Sigmoid colon (tissue), 7 donors: Measurements from ENCODE around the gene MARCHF9. TPM values are rescaled to one million over a fixed set of nuclear protein-coding genes. Genes with fewer than 3 reads are reported as not detected.

Source experiments
- DNase-seq: peaks from one replicate; pipeline ENCODE4 v3.0.0-alpha.2; 2019
- H3K27ac ChIP-seq, 4 donors: fragments of 200-600 bp; sonication (generic); one replicate each; pipeline ENCODE4 v1.5.1; 2016 to 2019; ENCODE audit warnings: mild to moderate bottlenecking in 1 of 4
- H3K27me3 ChIP-seq, 3 donors: fragments of 200-600 bp; sonication (generic); one replicate each; pipeline ENCODE4 v1.5.1; 2019; ENCODE audit warnings: mild to moderate bottlenecking in 1 of 3
- H3K36me3 ChIP-seq, 4 donors: fragments of 200-600 bp; sonication (generic); one replicate each; pipeline ENCODE4 v1.5.1; 2016 to 2019
- H3K4me1 ChIP-seq, 4 donors: fragments of 200-600 bp; sonication (generic); one replicate each; pipeline ENCODE4 v1.5.1; 2017 to 2019
- H3K4me3 ChIP-seq, 4 donors: fragments of 200-600 bp; sonication (generic); one replicate each; pipeline ENCODE4 v1.5.1; 2017 to 2019; ENCODE audit warnings: mild to moderate bottlenecking in 2 of 4, moderate library complexity in 1 of 4
- H3K9me3 ChIP-seq, 4 donors: fragments of 200-600 bp in 3 of 4; sonication (generic) in 3 of 4; one replicate each; pipeline versions ENCODE4 v1.5.1 to v1.6.1; 2013 to 2019
- CTCF ChIP-seq, 4 experiments: fragments of 450-650 bp in 3 of 4; fragments of 200-600 bp in 1 of 4; IDR thresholded peaks; one replicate each; pipeline ENCODE4 v1.5.1; 2016 to 2019; ENCODE audit warnings: antibody characterized with exemption in 4 of 4, mild to moderate bottlenecking in 3 of 4, moderate library complexity in 2 of 4
- EP300 ChIP-seq, 4 donors: sonication (generic); formaldehyde crosslinking; IDR thresholded peaks; one replicate each; pipeline ENCODE4 v1.6.1; 2017; ENCODE audit warnings: antibody characterized with exemption in 4 of 4
- POLR2A ChIP-seq, 2 donors: fragments of 450-650 bp; IDR thresholded peaks; one replicate each; pipeline ENCODE4 v1.6.1; 2016; ENCODE audit warnings: antibody characterized with exemption in 2 of 2, mild to moderate bottlenecking in 2 of 2, moderate library complexity in 2 of 2
- POLR2AphosphoS5 ChIP-seq, 4 donors: sonication (generic); formaldehyde crosslinking; IDR thresholded peaks; one replicate each; pipeline ENCODE4 v1.6.1; 2017; ENCODE audit warnings: antibody characterized with exemption in 4 of 4
- WGBS, 2 donors: extraction: QIAGEN DNeasy Blood & Tissue Kit; methylation state at CpG; one replicate each; pipeline ENCODE4 v1.1.7; 2013; 5-methylcytosine and 5-hydroxymethylcytosine counted together
- intact Hi-C: fragments of 100-400 bp; cut with DNase I; formaldehyde crosslinking; loops from one replicate; pipeline ENCODE4 v1.15.1; 2023
- polyA plus RNA-seq, 3 donors: library from polyadenylated mRNA; stranded (reverse); fragments of 200-250 nt; gene quantifications; one replicate each; pipeline ENCODE4 v1.2.3, GENCODE V29; 2013
- total RNA-seq, 4 donors: library from RNA; depleted of rRNA; stranded (reverse); fragments of >200 nt; gene quantifications; one replicate each; pipeline ENCODE4 v1.1.0, GENCODE V29; 2016
- donor health status: healthy with polysubstance abuse.
- donor health status: Bipolar disorder and iron deficiency.
- donor health status: healthy.

MARCHF9 gene
- total and polyA plus RNA-seq, 7 donors: 5.5 to 14.9 (median 7.9) TPM

GRCh38 chr12:57762463-57762862 is 7.6 kb downstream of the MARCHF9 start:
- TF ChIP-seq POLR2A (IDR thresholded peaks at IDR 0.05) (no peak), POLR2AphosphoS5 (IDR thresholded peaks at IDR 0.05) (no peak), EP300 (IDR thresholded peaks at IDR 0.05) (no peak), CTCF (IDR thresholded peaks at IDR 0.05) (no peak)
- no peak overlapping the region for H3K27ac ChIP-seq
- peaks cover 0 to 19% (median 13%) of the 10 kb centered on the region in 4 donors for H3K36me3 ChIP-seq
- H3K27me3 ChIP-seq: peaks cover 36 to 57% (median 47%) of the 10 kb centered on the region in 3 donors
- intact Hi-C loops: no loop called here
- H3K4me3 ChIP-seq: no peak overlapping the region
- no peaks in the 10 kb centered on the region for H3K9me3 ChIP-seq
- 89 to 92% methylated on average over 2 of the region's 2 CpGs for WGBS, 2 donors
- H3K4me1 ChIP-seq: peaks cover 0 to 30% (median 26%) of the 10 kb centered on the region in 4 donors
- DNase-seq: no peak

GRCh38 chr12:57763881-57764661 is 9.2 kb downstream of the MARCHF9 start:
- H3K9me3 ChIP-seq: no peaks in the 10 kb centered on the region
- H3K4me3 ChIP-seq: no peak overlapping the region
- TF ChIP-seq POLR2AphosphoS5 (IDR thresholded peaks at IDR 0.05) (no peak), EP300 (IDR thresholded peaks at IDR 0.05) (no peak), POLR2A (IDR thresholded peaks at IDR 0.05) (no peak), CTCF (IDR thresholded peaks at IDR 0.05) (no peak)
- no peak overlapping the region for H3K27ac ChIP-seq
- DNase-seq: no peak
- WGBS, 2 donors: 83 to 89% methylated on average over 6 of the region's 6 CpGs
- intact Hi-C loops: no loop called here
- peaks cover 36 to 57% (median 47%) of the 10 kb centered on the region in 3 donors for H3K27me3 ChIP-seq
- peaks cover 0 to 30% (median 26%) of the 10 kb centered on the region in 4 donors for H3K4me1 ChIP-seq
- peaks cover 0 to 5% (median under 1%) of the 10 kb centered on the region in 4 donors for H3K36me3 ChIP-seq

GRCh38 chr12:57764662-57765002 is 9.7 kb downstream of the MARCHF9 start:
- Histone ChIP-seq H3K4me1 (peaks cover 0 to 30% (median 26%) of the 10 kb centered on the region in 4 donors), H3K9me3 (no peaks in the 10 kb centered on the region), H3K4me3 (peak overlapping the region in 3 of 4 donors; percentile 20 to 38 (median 33)), H3K36me3 (peaks cover 0 to 7% (median 0%) of the 10 kb centered on the region in 4 donors), H3K27me3 (peaks cover 36 to 57% (median 47%) of the 10 kb centered on the region in 3 donors), H3K27ac (no peak overlapping the region)
- 15 to 17% methylated on average over 17 of the region's 17 CpGs for WGBS, 2 donors
- no peak for DNase-seq
- no peak for TF ChIP-seq POLR2A (IDR thresholded peaks at IDR 0.05)
- TF ChIP-seq EP300 (IDR thresholded peaks at IDR 0.05): no peak
- no peak for TF ChIP-seq CTCF (IDR thresholded peaks at IDR 0.05)
- TF ChIP-seq POLR2AphosphoS5 (IDR thresholded peaks at IDR 0.05): no peak
- intact Hi-C loops: no loop called here

- DNase-seq: no peak
- Histone ChIP-seq H3K9me3 (no peaks in the 10 kb centered on the region), H3K4me3 (peak overlapping the region in 3 of 4 donors; percentile 20 to 38 (median 33)), H3K27me3 (peaks cover 36 to 57% (median 47%) of the 10 kb centered on the region in 3 donors), H3K27ac (no peak overlapping the region), H3K4me1 (peaks cover 0 to 30% (median 26%) of the 10 kb centered on the region in 4 donors), H3K36me3 (peaks cover 0 to 12% (median 0%) of the 10 kb centered on the region in 4 donors)
- 1% methylated on average over 60 of the region's 60 CpGs for WGBS, 2 donors
- intact Hi-C loops: no loop called here
- TF ChIP-seq POLR2AphosphoS5 (IDR thresholded peaks at IDR 0.05) (no peak), EP300 (IDR thresholded peaks at IDR 0.05) (no peak), POLR2A (IDR thresholded peaks at IDR 0.05) (no peak)
Observed at GRCh38 chr12:57765003-57765697, 10.2 kb downstream of the MARCHF9 start.
